NT2/D1 (cell line): ENCODE measurements around the gene LRIG2.
"Not testable (repeated sequence)": the region's sequence is repeated elsewhere in the genome, so short reads cannot be mapped to it uniquely, and the experiment has no call there.

Experiments
- DNase-seq: peaks from one replicate; pipeline ENCODE4 v3.0.0-alpha.2; 2011; ENCODE audit warnings: low read depth, low spot score
- H3K27me3 ChIP-seq: 2 replicates; pipeline ENCODE4 v1.6.0; 2011; ENCODE audit warnings: mild to moderate bottlenecking; ENCODE audit not compliant: insufficient read length, insufficient read depth
- H3K36me3 ChIP-seq: 2 replicates; pipeline ENCODE4 v1.6.1; 2011; ENCODE audit warnings: mild to moderate bottlenecking, low read length, mixed read lengths; ENCODE audit not compliant: insufficient read depth, insufficient read length
- H3K4me1 ChIP-seq: 2 replicates; pipeline ENCODE4 v1.5.1; 2011; ENCODE audit not compliant: insufficient read depth, insufficient read length
- H3K4me3 ChIP-seq: 2 replicates; pipeline ENCODE4 v1.5.1; 2011; ENCODE audit warnings: low read depth; ENCODE audit not compliant: insufficient read length
- H3K9ac ChIP-seq: 2 replicates; pipeline ENCODE4 v1.6.0; 2011; ENCODE audit warnings: low read depth; ENCODE audit not compliant: insufficient read length
- H3K9me3 ChIP-seq: 2 replicates; pipeline ENCODE4 v1.5.1; 2011; ENCODE audit warnings: mild to moderate bottlenecking, low read length; ENCODE audit not compliant: insufficient read depth
- SUZ12 ChIP-seq: IDR thresholded peaks from 2 replicates; pipeline ENCODE4 v1.6.1; 2011; ENCODE audit not compliant: insufficient read length, insufficient read depth; ENCODE audit errors: extremely low read depth
- YY1 ChIP-seq: IDR thresholded peaks from 2 replicates; pipeline ENCODE4 v1.6.1; 2011; ENCODE audit not compliant: insufficient read length, insufficient read depth
- ZNF274 ChIP-seq: IDR thresholded peaks from 2 replicates; pipeline ENCODE4 v1.6.1; 2011; ENCODE audit warnings: mild to moderate bottlenecking, low read depth, low read length

Gene LRIG2

GRCh38 chr1:113073479-113073950 is 517 bp downstream of the LRIG2 start:
- peaks cover 2% of the 10 kb centered on the region; the same call in 1 of the 2 replicates for H3K9me3 ChIP-seq
- H3K36me3 ChIP-seq: peaks cover 29% of the 10 kb centered on the region
- no peaks in the 10 kb centered on the region for H3K27me3 ChIP-seq
- peaks cover 3% of the 10 kb centered on the region for H3K4me1 ChIP-seq
- H3K4me3 ChIP-seq: peak overlapping the region; percentile 97
- peak overlapping the region; percentile 94 for H3K9ac ChIP-seq
- TF ChIP-seq YY1: no peak
- no peak for TF ChIP-seq SUZ12
- TF ChIP-seq ZNF274: no peak
- peak; percentile 57 for DNase-seq

GRCh38 chr1:113074237-113074636 is 1.2 kb downstream of the LRIG2 start:
- peaks cover 3% of the 10 kb centered on the region for H3K4me1 ChIP-seq
- H3K4me3 ChIP-seq: peak overlapping the region; percentile 97
- peak overlapping the region; percentile 94 for H3K9ac ChIP-seq
- no peaks in the 10 kb centered on the region for H3K9me3 ChIP-seq
- TF ChIP-seq YY1 (no peak), ZNF274 (no peak), SUZ12 (no peak)
- H3K36me3 ChIP-seq: peaks cover 36% of the 10 kb centered on the region
- no peak for DNase-seq
- H3K27me3 ChIP-seq: no peaks in the 10 kb centered on the region

GRCh38 chr1:113077978-113078377 is 5.0 kb downstream of the LRIG2 start:
- H3K9ac ChIP-seq, H3K4me1 ChIP-seq, DNase-seq, H3K4me3 ChIP-seq, H3K9me3 ChIP-seq, H3K27me3 ChIP-seq: not testable (repeated sequence)
- H3K36me3 ChIP-seq: peaks cover 59% of the 10 kb centered on the region

- no peak for DNase-seq
- H3K27me3 ChIP-seq: no peaks in the 10 kb centered on the region
- peaks cover 22% of the 10 kb centered on the region for H3K36me3 ChIP-seq
- no peaks in the 10 kb centered on the region for H3K4me1 ChIP-seq
- H3K9me3 ChIP-seq: no peaks in the 10 kb centered on the region
- TF ChIP-seq ZNF274 (no peak), YY1 (no peak), SUZ12 (no peak)
- no peak overlapping the region for H3K4me3 ChIP-seq
- no peak overlapping the region for H3K9ac ChIP-seq
These were observed 13.5 kb downstream of the LRIG2 start for GRCh38 chr1:113086541-113086940.

GRCh38 chr1:113088972-113089371 is 16.0 kb downstream of the LRIG2 start:
- Histone ChIP-seq H3K36me3 (peaks cover 32% of the 10 kb centered on the region), H3K27me3 (no peaks in the 10 kb centered on the region), H3K9me3 (no peaks in the 10 kb centered on the region), H3K4me3 (no peak overlapping the region), H3K4me1 (no peaks in the 10 kb centered on the region), H3K9ac (no peak overlapping the region)
- TF ChIP-seq ZNF274: no peak
- no peak for TF ChIP-seq SUZ12
- no peak for TF ChIP-seq YY1
- DNase-seq: no peak

- Histone ChIP-seq H3K9me3 (no peaks in the 10 kb centered on the region), H3K27me3 (no peaks in the 10 kb centered on the region), H3K4me3 (no peak overlapping the region), H3K9ac (no peak overlapping the region), H3K36me3 (peaks cover 38% of the 10 kb centered on the region), H3K4me1 (no peaks in the 10 kb centered on the region)
- TF ChIP-seq YY1: no peak
- TF ChIP-seq SUZ12: no peak
- TF ChIP-seq ZNF274: no peak
- no peak for DNase-seq
These were observed 17.1 kb downstream of the LRIG2 start for GRCh38 chr1:113090051-113090450.

- DNase-seq: no peak
- TF ChIP-seq ZNF274 (no peak), SUZ12 (no peak)
These were observed 19.1 kb downstream of the LRIG2 start for GRCh38 chr1:113091988-113092594.

GRCh38 chr1:113094506-113094905 is 21.5 kb downstream of the LRIG2 start:
- Histone ChIP-seq H3K9ac (no peak overlapping the region), H3K36me3 (peaks cover 78% of the 10 kb centered on the region), H3K27me3 (no peaks in the 10 kb centered on the region), H3K4me3 (no peak overlapping the region), H3K4me1 (no peaks in the 10 kb centered on the region), H3K9me3 (no peaks in the 10 kb centered on the region)
- peak; percentile 15 for DNase-seq
- TF ChIP-seq SUZ12: no peak
- TF ChIP-seq ZNF274: no peak
- TF ChIP-seq YY1: no peak

More at GRCh38 chr1:113091988-113092594, 19.1 kb downstream of the LRIG2 start:
- no peaks in the 10 kb centered on the region for H3K4me1 ChIP-seq
- H3K27me3 ChIP-seq: no peaks in the 10 kb centered on the region
- no peak overlapping the region for H3K9ac ChIP-seq
- no peak overlapping the region for H3K4me3 ChIP-seq
- peaks cover 54% of the 10 kb centered on the region for H3K36me3 ChIP-seq
- no peaks in the 10 kb centered on the region for H3K9me3 ChIP-seq
